ENCODE data around the gene MYCBP2.

GRCh38 chr13:77124423-77124822 lies 202.5 kb downstream of the MYCBP2 start:
- TF ChIP-seq CTCF (conservative IDR thresholded peaks at IDR 0.05 in 1 of 2, IDR thresholded peaks at IDR 0.05 in 1 of 2; ENCODE audit: low read depth in 1 of 2, low read length in 2 of 2) (no peak), EZH2 (IDR thresholded peaks at IDR 0.05; ENCODE audit: low read length, missing control alignments) (no peak)

Measured in fibroblast of lung (primary cell).